ENCODE results near the gene PIAS1. TPM values are rescaled to one million over a fixed set of nuclear protein-coding genes. Genes with fewer than 3 reads are reported as not detected.

Gene PIAS1
- total RNA-seq, 6 donors from 2014 or later: 44.7 to 114 (median 64.3) TPM

DNA sequence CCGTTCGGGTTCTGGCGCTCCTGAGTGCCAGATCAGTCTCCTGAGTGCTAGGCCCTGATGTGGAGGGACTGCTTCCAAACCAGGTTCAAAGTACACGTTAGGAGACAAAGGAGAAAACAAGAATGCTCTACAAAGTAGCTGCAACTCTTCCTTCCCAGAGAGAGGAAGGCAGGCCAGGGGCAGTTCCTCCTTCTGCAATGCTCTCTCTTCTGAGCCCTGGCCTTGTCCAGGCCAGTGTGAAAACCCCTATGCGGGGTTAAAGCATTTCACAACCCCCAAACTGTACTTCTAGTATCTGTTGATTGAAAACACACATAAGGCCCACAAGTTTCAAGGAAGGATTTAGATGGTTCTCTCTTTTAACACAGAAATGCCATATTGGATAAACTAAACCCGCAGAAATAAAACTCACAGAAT, 160.7 kb downstream of the PIAS1 start:
- WGBS, 2 donors: 76 to 82% methylated on average over 3 to 6 of the region's 6 CpGs
- no peak for TF ChIP-seq EP300 (IDR thresholded peaks at IDR 0.05)
- TF ChIP-seq POLR2AphosphoS5 (IDR thresholded peaks at IDR 0.05): no peak
- TF ChIP-seq POLR2A (IDR thresholded peaks at IDR 0.05): no peak
- TF ChIP-seq CTCF (IDR thresholded peaks at IDR 0.05): no peak
- Histone ChIP-seq H3K4me3 (no peak overlapping the region), H3K27ac (no peak overlapping the region), H3K9me3 (no peaks in the 10 kb centered on the region), H3K4me1 (peaks cover 0 to 18% (median 5%) of the 10 kb centered on the region in 4 donors), H3K27me3 (no peaks in the 10 kb centered on the region), H3K36me3 (peaks cover 0 to 10% (median 1%) of the 10 kb centered on the region in 4 donors)
- ATAC-seq (ENCODE audit: low FRiP score in 2 of 2): no peak
- DNase-seq: no peak

DNA sequence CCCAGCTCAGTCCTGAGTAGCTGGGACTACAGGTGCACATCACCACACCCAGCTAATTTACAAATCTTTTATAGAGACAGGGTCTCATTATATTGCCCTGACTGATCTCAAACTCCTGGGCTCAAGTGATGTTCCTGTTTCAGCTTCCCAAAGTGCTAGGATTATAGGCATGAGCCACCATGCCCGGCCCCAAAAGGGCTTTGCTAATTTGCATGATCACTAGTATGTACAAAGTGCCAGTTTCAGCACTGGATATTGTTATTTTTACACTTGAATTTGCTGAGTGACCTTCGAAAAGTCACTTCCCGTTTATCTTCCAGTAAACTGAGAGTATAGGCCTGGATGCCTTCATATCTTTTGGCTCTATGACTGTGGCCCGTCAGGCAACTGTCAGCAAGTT, 163.2 kb downstream of the PIAS1 start:
- 87 to 94% methylated on average over 4 of the region's 4 CpGs for WGBS, 2 donors
- peaks cover 0 to 9% (median 0%) of the 10 kb centered on the region in 4 donors for H3K4me1 ChIP-seq
- TF ChIP-seq CTCF (IDR thresholded peaks at IDR 0.05) (no peak), POLR2AphosphoS5 (IDR thresholded peaks at IDR 0.05) (no peak), POLR2A (IDR thresholded peaks at IDR 0.05) (no peak), EP300 (IDR thresholded peaks at IDR 0.05) (no peak)
- no peaks in the 10 kb centered on the region for H3K27me3 ChIP-seq
- no peaks in the 10 kb centered on the region for H3K9me3 ChIP-seq
- H3K36me3 ChIP-seq: peaks cover 0 to 10% (median 1%) of the 10 kb centered on the region in 4 donors
- H3K27ac ChIP-seq: no peak overlapping the region
- DNase-seq (no peak), ATAC-seq (ENCODE audit: low FRiP score in 2 of 2) (no peak)
- H3K4me3 ChIP-seq: no peak overlapping the region

- 97 to 100% methylated on average over 6 to 8 of the region's 8 CpGs for WGBS, 2 donors
- ATAC-seq (ENCODE audit: low FRiP score in 2 of 2) (no peak), DNase-seq (no peak)
Measured at GRCh38 chr15:68218331-68218730, 164.2 kb downstream of the PIAS1 start.

DNA sequence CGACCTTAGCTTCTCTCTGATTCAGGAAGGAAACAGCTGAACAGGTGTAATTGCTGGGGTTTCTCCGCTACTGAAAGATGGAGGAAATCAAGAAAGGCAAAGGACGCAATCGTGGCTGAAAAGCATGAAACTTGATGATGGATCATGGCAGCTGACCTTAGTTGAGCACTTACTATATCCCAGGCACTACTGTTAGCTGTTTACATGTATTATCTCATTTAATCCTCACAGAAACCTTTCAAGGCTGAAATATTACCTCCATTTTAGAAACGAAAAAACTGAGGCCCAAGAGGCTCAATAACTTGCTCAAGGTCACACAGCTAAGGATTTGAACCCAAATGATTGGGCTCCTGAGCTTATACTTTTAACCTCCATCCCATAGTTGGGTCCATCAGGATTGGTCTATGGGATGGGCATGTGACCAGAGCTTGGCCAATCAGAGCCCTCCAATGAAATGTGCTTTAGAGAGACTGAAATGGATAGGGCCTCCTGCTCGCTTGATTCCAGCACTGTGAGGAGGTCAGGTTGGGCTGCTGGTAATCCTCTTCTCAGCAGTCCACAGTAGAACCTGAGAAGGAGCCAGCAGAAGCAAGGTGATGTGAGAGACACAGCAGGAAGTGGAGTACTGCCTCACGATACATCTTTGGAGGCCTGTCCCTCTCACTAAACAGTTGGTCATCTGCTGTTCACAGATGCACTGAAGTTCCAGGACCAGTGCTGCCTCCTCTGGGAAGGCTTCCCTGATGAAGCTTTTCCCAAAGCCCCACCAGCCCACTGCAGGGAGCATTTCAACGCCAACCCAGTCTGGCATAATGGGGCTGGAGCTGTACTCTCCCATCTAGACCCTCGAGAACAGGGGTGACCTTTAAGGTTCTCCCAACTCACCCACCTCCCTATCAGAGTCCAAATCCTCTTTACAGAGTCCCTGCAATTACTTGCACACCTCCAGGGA, 165.0 kb downstream of the PIAS1 start:
- 89 to 93% methylated on average over 8 to 9 of the region's 9 CpGs for WGBS, 2 donors
- DNase-seq (no peak), ATAC-seq (ENCODE audit: low FRiP score in 2 of 2) (no peak)
- H3K27ac ChIP-seq: no peak overlapping the region
- H3K36me3 ChIP-seq: peaks cover 0 to 10% (median 1%) of the 10 kb centered on the region in 4 donors
- H3K9me3 ChIP-seq: no peaks in the 10 kb centered on the region
- TF ChIP-seq POLR2A (IDR thresholded peaks at IDR 0.05) (no peak), EP300 (IDR thresholded peaks at IDR 0.05) (no peak), POLR2AphosphoS5 (IDR thresholded peaks at IDR 0.05) (no peak), CTCF (IDR thresholded peaks at IDR 0.05) (no peak)
- peaks cover 0 to 9% (median 0%) of the 10 kb centered on the region in 4 donors for H3K4me1 ChIP-seq
- H3K4me3 ChIP-seq: no peak overlapping the region
- H3K27me3 ChIP-seq: no peaks in the 10 kb centered on the region

More at GRCh38 chr15:68218331-68218730, 164.2 kb downstream of the PIAS1 start:
- Histone ChIP-seq H3K27me3 (no peaks in the 10 kb centered on the region), H3K9me3 (no peaks in the 10 kb centered on the region), H3K4me1 (peaks cover 0 to 9% (median 0%) of the 10 kb centered on the region in 4 donors), H3K27ac (no peak overlapping the region), H3K4me3 (no peak overlapping the region), H3K36me3 (peaks cover 0 to 10% (median 1%) of the 10 kb centered on the region in 4 donors)
- no peak for TF ChIP-seq POLR2A (IDR thresholded peaks at IDR 0.05)
- no peak for TF ChIP-seq POLR2AphosphoS5 (IDR thresholded peaks at IDR 0.05)
- no peak for TF ChIP-seq EP300 (IDR thresholded peaks at IDR 0.05)
- TF ChIP-seq CTCF (IDR thresholded peaks at IDR 0.05): no peak
